Erythroblast (primary cell): ENCODE measurements around the gene PADI2.

Source experiments
- GATA1 ChIP-seq: IDR thresholded peaks from 2 replicates; pipeline ENCODE4 v1.6.1; 2011; ENCODE audit warnings: low read depth, mild to moderate bottlenecking, control low read depth, low read length, moderate library complexity
- POLR2A ChIP-seq: IDR thresholded peaks from 2 replicates; pipeline ENCODE4 v1.6.1; 2011; ENCODE audit warnings: mild to moderate bottlenecking, low read length

- no peak for TF ChIP-seq POLR2A
- TF ChIP-seq GATA1 = no peak
Observed at GRCh38 chr1:17118268-17118667, 983 bp downstream of the PADI2 start.
